Adrenal gland (tissue), 5 donors: ENCODE measurements around the gene RGL1.

Experiments
- POLR2A ChIP-seq, 2 donors: fragments of 450-650 bp; IDR thresholded peaks; one replicate each; pipeline ENCODE4 v1.6.1; 2017; ENCODE audit warnings: antibody characterized with exemption in 2 of 2, mild to moderate bottlenecking in 2 of 2, moderate library complexity in 1 of 2
- TF ChIP-seq, protein P1 (sequence below), 6 experiments: fragments of 450-650 bp in 4 of 6; fragments of 200-600 bp in 2 of 6; sonication (generic) in 1 of 6; IDR thresholded peaks; 1 replicate in 5 of 6; 2 replicates in 1 of 6; pipeline versions ENCODE4 v1.5.1 to v1.8.0; 2016 to 2021; ENCODE audit warnings: antibody characterized with exemption in 6 of 6, mild to moderate bottlenecking in 2 of 6, moderate library complexity in 1 of 6
- donor health status: DM: no; HTN: no; CAD: no.

GRCh38 chr1:183850852-183851251, 45.9 kb downstream of the RGL1 start:
- TF ChIP-seq, protein P1, sequence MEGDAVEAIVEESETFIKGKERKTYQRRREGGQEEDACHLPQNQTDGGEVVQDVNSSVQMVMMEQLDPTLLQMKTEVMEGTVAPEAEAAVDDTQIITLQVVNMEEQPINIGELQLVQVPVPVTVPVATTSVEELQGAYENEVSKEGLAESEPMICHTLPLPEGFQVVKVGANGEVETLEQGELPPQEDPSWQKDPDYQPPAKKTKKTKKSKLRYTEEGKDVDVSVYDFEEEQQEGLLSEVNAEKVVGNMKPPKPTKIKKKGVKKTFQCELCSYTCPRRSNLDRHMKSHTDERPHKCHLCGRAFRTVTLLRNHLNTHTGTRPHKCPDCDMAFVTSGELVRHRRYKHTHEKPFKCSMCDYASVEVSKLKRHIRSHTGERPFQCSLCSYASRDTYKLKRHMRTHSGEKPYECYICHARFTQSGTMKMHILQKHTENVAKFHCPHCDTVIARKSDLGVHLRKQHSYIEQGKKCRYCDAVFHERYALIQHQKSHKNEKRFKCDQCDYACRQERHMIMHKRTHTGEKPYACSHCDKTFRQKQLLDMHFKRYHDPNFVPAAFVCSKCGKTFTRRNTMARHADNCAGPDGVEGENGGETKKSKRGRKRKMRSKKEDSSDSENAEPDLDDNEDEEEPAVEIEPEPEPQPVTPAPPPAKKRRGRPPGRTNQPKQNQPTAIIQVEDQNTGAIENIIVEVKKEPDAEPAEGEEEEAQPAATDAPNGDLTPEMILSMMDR (IDR thresholded peaks at IDR 0.05) = no peak
- TF ChIP-seq POLR2A (IDR thresholded peaks at IDR 0.05) = no peak
